Left lung (tissue), 10 donors: ENCODE results near the gene HOXA7. TPM values are rescaled to one million over a fixed set of nuclear protein-coding genes. Genes with fewer than 3 reads are reported as not detected.

ENCODE experiments used
- ATAC-seq: fragments of 200-7000 bp; cut with Tn5 transposase; one replicate; pipeline ENCODE4 v1.9.1; 2020; ENCODE audit warnings: moderate library complexity
- DNase-seq, 4 donors: peaks; one replicate each; pipeline ENCODE4 v3.0.0-alpha.2; 2013 to 2020
- H3K27ac ChIP-seq, 2 donors: fragments of 200-600 bp; sonication (generic) in 1 of 2; one replicate each; pipeline versions ENCODE4 v1.5.0 to v1.8.0; 2020 to 2021
- H3K27me3 ChIP-seq, 2 donors: fragments of 200-600 bp; sonication (generic) in 1 of 2; one replicate each; pipeline versions ENCODE4 v1.5.0 to v1.8.0; 2020 to 2021
- H3K36me3 ChIP-seq, 2 donors: fragments of 200-600 bp; sonication (generic) in 1 of 2; one replicate each; pipeline versions ENCODE4 v1.5.0 to v1.8.0; 2020 to 2021
- H3K4me1 ChIP-seq, 2 donors: fragments of 200-600 bp; one replicate each; pipeline ENCODE4 v1.8.0; 2021
- H3K4me3 ChIP-seq, 2 donors: fragments of 200-600 bp; sonication (generic) in 1 of 2; one replicate each; pipeline versions ENCODE4 v1.5.0 to v1.8.0; 2020 to 2021; ENCODE audit warnings: mild to moderate bottlenecking in 1 of 2
- H3K9me3 ChIP-seq, 2 donors: fragments of 200-600 bp; sonication (generic) in 1 of 2; one replicate each; pipeline versions ENCODE4 v1.5.0 to v1.8.0; 2020 to 2021
- intact Hi-C, 2 donors: fragments of 100-400 bp; cut with DNase I; formaldehyde crosslinking; loops; one replicate each; pipeline versions ENCODE4 v1.11.2 to v1.14.2; 2022
- polyA plus RNA-seq, 6 donors: library from polyadenylated mRNA; unstranded; fragments of 120-200 nt; gene quantifications; one replicate each; pipeline ENCODE4 v1.2.1, GENCODE V29; 2013; ENCODE audit not compliant: insufficient read length in 6 of 6
- total RNA-seq, 2 donors: library from RNA; stranded (reverse); fragmentation: NEBNext Ultra II Directional; extraction: Animal tissue kit (Norgen Biotek cat#: 25700); gene quantifications; one replicate each; pipeline ENCODE4 v1.2.1, GENCODE V29; 2021
- TF ChIP-seq, protein P1 (sequence below), 2 donors: fragments of 200-600 bp; sonication (generic) in 1 of 2; IDR thresholded peaks; one replicate each; pipeline versions ENCODE4 v1.5.0 to v1.8.0; 2021; ENCODE audit warnings: antibody characterized with exemption in 2 of 2
- donor health status: DM: no; HTN: yes; CAD: no.
- donor health status: DM: no; HTN: no; CAD: no.

The HOXA7 gene
- total and polyA plus RNA-seq, 8 donors: 1.3 to 6.4 (median 4.9) TPM

GRCh38 chr7:27144781-27145164 lies 11.7 kb downstream of the HOXA7 start:
- ATAC-seq: no peak
- intact Hi-C loops: loop anchor here in 1 of 2 donors (5.0 kb wide), 1 partner anchor 47 kb away; the partner anchor contains the start of gene HOXA1
- TF ChIP-seq, protein P1, sequence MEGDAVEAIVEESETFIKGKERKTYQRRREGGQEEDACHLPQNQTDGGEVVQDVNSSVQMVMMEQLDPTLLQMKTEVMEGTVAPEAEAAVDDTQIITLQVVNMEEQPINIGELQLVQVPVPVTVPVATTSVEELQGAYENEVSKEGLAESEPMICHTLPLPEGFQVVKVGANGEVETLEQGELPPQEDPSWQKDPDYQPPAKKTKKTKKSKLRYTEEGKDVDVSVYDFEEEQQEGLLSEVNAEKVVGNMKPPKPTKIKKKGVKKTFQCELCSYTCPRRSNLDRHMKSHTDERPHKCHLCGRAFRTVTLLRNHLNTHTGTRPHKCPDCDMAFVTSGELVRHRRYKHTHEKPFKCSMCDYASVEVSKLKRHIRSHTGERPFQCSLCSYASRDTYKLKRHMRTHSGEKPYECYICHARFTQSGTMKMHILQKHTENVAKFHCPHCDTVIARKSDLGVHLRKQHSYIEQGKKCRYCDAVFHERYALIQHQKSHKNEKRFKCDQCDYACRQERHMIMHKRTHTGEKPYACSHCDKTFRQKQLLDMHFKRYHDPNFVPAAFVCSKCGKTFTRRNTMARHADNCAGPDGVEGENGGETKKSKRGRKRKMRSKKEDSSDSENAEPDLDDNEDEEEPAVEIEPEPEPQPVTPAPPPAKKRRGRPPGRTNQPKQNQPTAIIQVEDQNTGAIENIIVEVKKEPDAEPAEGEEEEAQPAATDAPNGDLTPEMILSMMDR (IDR thresholded peaks at IDR 0.05): no peak
- Histone ChIP-seq H3K4me3 (peak overlapping the region in 1 of 2 donors; percentile 52), H3K27me3 (peaks cover 38 to 100% of the 10 kb centered on the region in 2 donors), H3K36me3 (no peaks in the 10 kb centered on the region), H3K4me1 (peaks cover 0 to 28% of the 10 kb centered on the region in 2 donors), H3K27ac (peak overlapping the region; percentile 74 to 87), H3K9me3 (no peaks in the 10 kb centered on the region)
- DNase-seq: peak in 3 of 4 donors; percentile 31 to 66 (median 49)

DNA sequence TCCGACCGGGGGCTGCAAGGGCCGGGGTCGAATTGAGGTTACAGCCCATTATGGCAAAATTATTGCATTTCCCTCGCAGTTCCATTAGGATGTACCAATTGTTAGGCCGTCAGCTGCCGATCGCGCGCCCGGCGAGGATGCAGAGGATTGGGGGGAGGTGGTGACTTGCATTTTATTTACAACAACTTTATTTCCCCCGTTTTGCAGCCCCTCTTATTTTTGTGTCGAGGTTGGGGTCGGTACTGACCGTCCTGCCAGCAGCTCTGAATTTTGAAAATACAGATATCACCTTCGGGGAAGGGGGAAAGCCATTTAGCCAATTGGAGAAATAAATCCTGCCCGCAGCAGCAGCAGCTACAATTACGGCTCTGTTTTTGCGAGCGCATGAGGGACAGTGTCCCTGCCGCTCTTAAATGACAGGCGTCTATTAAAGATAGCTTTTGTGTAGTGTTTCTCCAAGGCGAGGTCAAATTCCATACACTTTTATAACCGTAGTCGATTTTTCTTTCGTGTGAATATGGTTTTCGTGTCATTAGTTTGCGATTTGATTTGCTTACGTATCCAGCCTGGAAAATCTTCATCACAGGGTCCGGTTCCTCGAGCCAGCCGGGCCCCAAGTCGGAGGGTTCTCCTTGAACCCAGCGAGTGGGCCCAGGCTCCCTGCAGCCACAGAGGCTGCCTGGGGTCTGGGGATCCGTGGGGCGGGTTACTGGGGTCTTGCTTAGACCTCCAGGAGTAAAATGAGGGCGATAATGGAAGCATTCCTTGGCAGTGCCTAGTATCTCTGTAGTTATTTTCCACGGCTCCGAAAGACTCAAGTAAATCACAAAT lies 12.3 kb downstream of the HOXA7 start:
- TF ChIP-seq, protein P1 (IDR thresholded peaks at IDR 0.05): no peak
- H3K36me3 ChIP-seq: no peaks in the 10 kb centered on the region
- H3K27ac ChIP-seq: peak overlapping the region; percentile 74 to 87
- ATAC-seq (no peak), DNase-seq (peak in 1 of 4 donors; percentile 32)
- H3K9me3 ChIP-seq: no peaks in the 10 kb centered on the region
- H3K27me3 ChIP-seq: peaks cover 35 to 100% of the 10 kb centered on the region in 2 donors
- H3K4me1 ChIP-seq: peaks cover 0 to 24% of the 10 kb centered on the region in 2 donors
- peak overlapping the region; percentile 6 to 52 for H3K4me3 ChIP-seq
- intact Hi-C loops: loop anchor here in 1 of 2 donors (2.0 to 5.0 kb wide), 2 partner anchors 47 to 287 kb away; partner anchors contain the start of gene HOXA1

- H3K9me3 ChIP-seq: no peaks in the 10 kb centered on the region
- H3K4me3 ChIP-seq: peak within 1 kb of the TSS; percentile 52 to 56
- H3K36me3 ChIP-seq: no peaks in the 10 kb centered on the region
- ATAC-seq: peak; percentile 77
- peak within 1 kb of the TSS; percentile 86 to 92 for H3K27ac ChIP-seq
- peak in 3 of 4 donors; percentile 81 to 97 (median 94) for DNase-seq
- intact Hi-C loops: loop anchor here in 1 of 2 donors (2.0 to 5.0 kb wide), 2 partner anchors 46 to 286 kb away; partner anchors contain the start of gene HOXA1
- H3K4me1 ChIP-seq: peaks cover 0 to 15% of the 10 kb centered on the region in 2 donors
- peaks cover 35 to 100% of the 10 kb centered on the region in 2 donors for H3K27me3 ChIP-seq
- TF ChIP-seq, protein P1 (IDR thresholded peaks at IDR 0.05): peak; percentile 69 to 71
Measured at GRCh38 chr7:27143023-27143949, 13.2 kb downstream of the HOXA7 start, which contains the start of gene HOXA5. TSS of gene HOXA5 (minus strand) at chr7:27143681. CDS start at chr7:27143607, 74 bp downstream.

DNA sequence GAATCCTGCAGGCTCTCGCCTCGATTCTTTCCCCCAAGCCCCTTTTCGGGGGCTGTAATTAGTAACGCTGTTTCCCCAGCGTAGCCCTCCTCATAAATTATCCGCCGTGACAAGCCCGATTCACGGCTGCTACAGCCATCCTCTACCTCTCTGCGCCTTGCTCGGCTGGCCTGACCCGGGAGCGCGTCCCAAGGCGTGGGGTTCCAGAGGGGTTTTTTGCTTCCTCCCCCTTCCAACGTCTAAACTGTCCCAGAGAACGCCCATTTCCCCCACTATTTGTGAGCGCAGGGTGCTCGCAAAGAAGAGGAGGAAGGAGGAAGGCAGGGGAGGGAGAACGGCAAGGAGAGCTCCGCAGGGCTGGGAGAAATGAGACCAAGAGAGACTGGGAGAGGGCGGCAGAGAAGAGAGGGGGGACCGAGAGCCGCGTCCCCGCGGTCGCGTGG lies 13.9 kb downstream of the HOXA7 start:
- ATAC-seq (no peak), DNase-seq (no peak)
- Histone ChIP-seq H3K27ac (peak overlapping the region; percentile 86 to 92), H3K4me3 (peak overlapping the region; percentile 52 to 56), H3K27me3 (peaks cover 29 to 100% of the 10 kb centered on the region in 2 donors), H3K36me3 (no peaks in the 10 kb centered on the region), H3K4me1 (peaks cover 0 to 9% of the 10 kb centered on the region in 2 donors), H3K9me3 (no peaks in the 10 kb centered on the region)
- TF ChIP-seq, protein P1 (IDR thresholded peaks at IDR 0.05): no peak
- intact Hi-C loops: loop anchor here in 1 of 2 donors (2.0 to 5.0 kb wide), 2 partner anchors 45 to 286 kb away; partner anchors contain the start of gene HOXA1
